Lower leg skin (tissue), 4 donors: ENCODE measurements around the gene C16orf92. TPM values are rescaled to one million over a fixed set of nuclear protein-coding genes. Genes with fewer than 3 reads are reported as not detected.

Experiments
- DNase-seq, 2 donors: peaks; one replicate each; pipeline ENCODE4 v3.0.0-alpha.2; 2019; ENCODE audit warnings: low spot score in 2 of 2
- H3K4me3 ChIP-seq: fragments of 200-600 bp; sonication (generic); 2 replicates; pipeline ENCODE4 v1.5.1; 2017; ENCODE audit warnings: mild to moderate bottlenecking, low read depth; ENCODE audit not compliant: poor library complexity, severe bottlenecking
- CTCF ChIP-seq, 3 donors: fragments of 450-650 bp; IDR thresholded peaks; one replicate each; pipeline ENCODE4 v1.5.1; 2016; ENCODE audit warnings: antibody characterized with exemption in 3 of 3, mild to moderate bottlenecking in 3 of 3, moderate library complexity in 2 of 3
- POLR2A ChIP-seq, 2 donors: fragments of 450-650 bp; IDR thresholded peaks; one replicate each; pipeline ENCODE4 v1.6.1; 2016 to 2017; ENCODE audit warnings: antibody characterized with exemption in 2 of 2, mild to moderate bottlenecking in 1 of 2, moderate library complexity in 1 of 2
- WGBS, 2 donors: methylation state at CpG; one replicate each; pipeline ENCODE4 v1.1.5; 2018; 5-methylcytosine and 5-hydroxymethylcytosine counted together
- intact Hi-C: fragments of 100-400 bp; cut with DNase I; formaldehyde crosslinking; loops from one replicate; pipeline ENCODE4 v1.15.0; 2023; ENCODE audit warnings: low total_unique reads
- total RNA-seq, 4 donors: library from RNA; depleted of rRNA; stranded (reverse); fragments of >200 nt; gene quantifications; one replicate each; pipeline ENCODE4 v1.1.0, GENCODE V29; 2016

C16orf92 gene
- total RNA-seq, 4 donors from 2014 or later = not detected

GRCh38 chr16:30002614-30003346, 20.2 kb upstream of the C16orf92 start:
- intact Hi-C loops = no loop called here
- no peak overlapping the region for H3K4me3 ChIP-seq
- DNase-seq = no peak
- no peak for TF ChIP-seq POLR2A (IDR thresholded peaks at IDR 0.05)
- TF ChIP-seq CTCF (IDR thresholded peaks at IDR 0.05) = no peak
- 83 to 85% methylated on average over 19 of the region's 19 CpGs for WGBS, 2 donors

GRCh38 chr16:30003670-30004423, 19.2 kb upstream of the C16orf92 start:
- H3K4me3 ChIP-seq = no peak overlapping the region
- WGBS, 2 donors = 86 to 87% methylated on average over 14 to 17 of the region's 17 CpGs
- no peak for DNase-seq
- intact Hi-C loops = no loop called here
- TF ChIP-seq CTCF (IDR thresholded peaks at IDR 0.05) (no peak), POLR2A (IDR thresholded peaks at IDR 0.05) (no peak)

- 60 to 64% methylated on average over 19 of the region's 19 CpGs for WGBS, 2 donors
- DNase-seq = no peak
- TF ChIP-seq POLR2A (IDR thresholded peaks at IDR 0.05) (no peak), CTCF (IDR thresholded peaks at IDR 0.05) (no peak)
- intact Hi-C loops = no loop called here
- H3K4me3 ChIP-seq = no peak overlapping the region
These were observed 18.6 kb upstream of the C16orf92 start for GRCh38 chr16:30004424-30004776.

GRCh38 chr16:30004811-30005242, 18.2 kb upstream of the C16orf92 start:
- no peak for DNase-seq
- TF ChIP-seq CTCF (IDR thresholded peaks at IDR 0.05) (no peak), POLR2A (IDR thresholded peaks at IDR 0.05) (no peak)
- no peak overlapping the region for H3K4me3 ChIP-seq
- intact Hi-C loops = no loop called here
- WGBS, 2 donors = 58 to 62% methylated on average over 5 to 9 of the region's 11 CpGs

GRCh38 chr16:30005341-30006094, 17.5 kb upstream of the C16orf92 start:
- 56 to 61% methylated on average over 35 of the region's 35 CpGs for WGBS, 2 donors
- TF ChIP-seq CTCF (IDR thresholded peaks at IDR 0.05) = no peak
- no peak for TF ChIP-seq POLR2A (IDR thresholded peaks at IDR 0.05)
- no peak for DNase-seq
- intact Hi-C loops = no loop called here
- H3K4me3 ChIP-seq = no peak overlapping the region
